8988T (cell line): ENCODE data around the gene BCL2.

ENCODE experiments used
- DNase-seq: peaks from one replicate; pipeline ENCODE4 v3.0.0; 2011

The BCL2 gene

GRCh38 chr18:63307551-63308200 is 11.9 kb downstream of the BCL2 start:
- no peak for DNase-seq

- no peak for DNase-seq
Measured at GRCh38 chr18:63306819-63307550, 12.6 kb downstream of the BCL2 start.

- no peak for DNase-seq
Measured at GRCh38 chr18:63306249-63306648, 13.3 kb downstream of the BCL2 start.

GRCh38 chr18:63303547-63303946 is 16.0 kb downstream of the BCL2 start:
- no peak for DNase-seq

GRCh38 chr18:63302636-63303405 is 16.7 kb downstream of the BCL2 start:
- DNase-seq: no peak

GRCh38 chr18:63302220-63302619 is 17.3 kb downstream of the BCL2 start:
- no peak for DNase-seq

- DNase-seq: no peak
Measured at GRCh38 chr18:63301434-63301833, 18.1 kb downstream of the BCL2 start.

GRCh38 chr18:63299837-63300745 is 19.5 kb downstream of the BCL2 start:
- DNase-seq: no peak

- DNase-seq: no peak
Measured at GRCh38 chr18:63298400-63299365, 20.9 kb downstream of the BCL2 start.

- DNase-seq: no peak
Measured at GRCh38 chr18:63297687-63298399, 21.7 kb downstream of the BCL2 start.

GRCh38 chr18:63293935-63294334 is 25.6 kb downstream of the BCL2 start:
- no peak for DNase-seq

- no peak for DNase-seq
Measured at GRCh38 chr18:63292831-63293683, 26.5 kb downstream of the BCL2 start.

GRCh38 chr18:63291278-63291677 is 28.3 kb downstream of the BCL2 start:
- DNase-seq: no peak

GRCh38 chr18:63290821-63291200 is 28.8 kb downstream of the BCL2 start:
- DNase-seq: no peak

- DNase-seq: no peak
Measured at GRCh38 chr18:63290166-63290820, 29.3 kb downstream of the BCL2 start.

GRCh38 chr18:63288311-63288710 is 31.3 kb downstream of the BCL2 start:
- no peak for DNase-seq

GRCh38 chr18:63287691-63288220 is 31.8 kb downstream of the BCL2 start:
- no peak for DNase-seq

GRCh38 chr18:63286926-63287325 is 32.6 kb downstream of the BCL2 start:
- no peak for DNase-seq
